Retinal pigment epithelial cell (primary cell): Measurements from ENCODE around the gene TBC1D9B.

Experiments
- DNase-seq: peaks from one replicate; pipeline ENCODE4 v3.0.0-alpha.2; 2010; ENCODE audit warnings: low read depth
- H3K4me3 ChIP-seq: 2 replicates; pipeline ENCODE4 v1.5.1; 2011; ENCODE audit warnings: mild to moderate bottlenecking, low read length, control low read depth, moderate library complexity
- TF ChIP-seq, protein P1 (sequence below): conservative IDR thresholded peaks from 2 replicates; pipeline ENCODE4 v1.5.1; 2011; ENCODE audit warnings: low read depth, low read length, control low read depth, inconsistent platforms

TBC1D9B gene

GRCh38 chr5:179868541-179868940 lies 39.2 kb downstream of the TBC1D9B start:
- TF ChIP-seq, protein P1, sequence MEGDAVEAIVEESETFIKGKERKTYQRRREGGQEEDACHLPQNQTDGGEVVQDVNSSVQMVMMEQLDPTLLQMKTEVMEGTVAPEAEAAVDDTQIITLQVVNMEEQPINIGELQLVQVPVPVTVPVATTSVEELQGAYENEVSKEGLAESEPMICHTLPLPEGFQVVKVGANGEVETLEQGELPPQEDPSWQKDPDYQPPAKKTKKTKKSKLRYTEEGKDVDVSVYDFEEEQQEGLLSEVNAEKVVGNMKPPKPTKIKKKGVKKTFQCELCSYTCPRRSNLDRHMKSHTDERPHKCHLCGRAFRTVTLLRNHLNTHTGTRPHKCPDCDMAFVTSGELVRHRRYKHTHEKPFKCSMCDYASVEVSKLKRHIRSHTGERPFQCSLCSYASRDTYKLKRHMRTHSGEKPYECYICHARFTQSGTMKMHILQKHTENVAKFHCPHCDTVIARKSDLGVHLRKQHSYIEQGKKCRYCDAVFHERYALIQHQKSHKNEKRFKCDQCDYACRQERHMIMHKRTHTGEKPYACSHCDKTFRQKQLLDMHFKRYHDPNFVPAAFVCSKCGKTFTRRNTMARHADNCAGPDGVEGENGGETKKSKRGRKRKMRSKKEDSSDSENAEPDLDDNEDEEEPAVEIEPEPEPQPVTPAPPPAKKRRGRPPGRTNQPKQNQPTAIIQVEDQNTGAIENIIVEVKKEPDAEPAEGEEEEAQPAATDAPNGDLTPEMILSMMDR, result no peak
- no peak overlapping the region for H3K4me3 ChIP-seq
- no peak for DNase-seq

DNA sequence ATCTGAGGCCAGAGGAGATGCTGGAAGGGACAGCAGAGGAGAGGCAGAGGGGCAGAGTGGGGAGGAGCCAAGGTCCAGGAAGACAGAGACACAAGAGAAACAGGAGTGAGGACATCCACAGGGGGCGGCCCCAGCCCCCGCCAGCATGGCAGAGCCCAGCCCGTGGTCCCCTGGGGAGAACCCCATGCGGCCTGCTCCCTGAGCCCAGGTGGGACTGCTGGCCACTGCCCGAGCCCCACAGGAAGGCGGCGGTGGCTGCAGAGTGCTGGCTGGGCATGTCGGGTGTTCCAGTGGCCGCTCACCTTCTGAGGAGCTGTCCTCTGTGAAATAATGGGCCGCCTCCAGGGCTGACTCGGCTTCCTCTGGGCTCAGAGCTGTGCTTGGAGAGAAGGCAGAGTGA lies 40.2 kb downstream of the TBC1D9B start:
- DNase-seq, result no peak
- H3K4me3 ChIP-seq, result no peak overlapping the region
- TF ChIP-seq, protein P1, result no peak

DNA sequence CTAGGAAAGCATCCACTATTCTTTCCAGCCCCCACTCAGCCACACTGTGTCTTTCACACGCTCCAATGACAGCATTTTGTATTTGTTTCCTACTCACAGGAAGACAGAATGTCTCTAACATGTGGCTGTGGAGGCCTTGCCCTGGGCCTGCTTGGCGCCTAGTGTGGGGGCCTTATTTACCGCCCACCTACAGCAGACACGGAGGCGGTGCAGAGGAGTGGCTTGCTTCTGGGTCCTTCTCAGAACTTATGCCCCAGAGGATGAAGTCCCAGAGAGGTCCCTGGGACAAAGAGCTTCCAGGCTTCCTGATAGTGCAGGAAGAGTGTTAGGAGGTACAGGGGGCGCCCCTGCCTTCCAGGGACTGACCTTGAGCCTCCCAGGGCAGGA lies 40.6 kb downstream of the TBC1D9B start:
- TF ChIP-seq, protein P1, result no peak
- DNase-seq, result no peak

DNA sequence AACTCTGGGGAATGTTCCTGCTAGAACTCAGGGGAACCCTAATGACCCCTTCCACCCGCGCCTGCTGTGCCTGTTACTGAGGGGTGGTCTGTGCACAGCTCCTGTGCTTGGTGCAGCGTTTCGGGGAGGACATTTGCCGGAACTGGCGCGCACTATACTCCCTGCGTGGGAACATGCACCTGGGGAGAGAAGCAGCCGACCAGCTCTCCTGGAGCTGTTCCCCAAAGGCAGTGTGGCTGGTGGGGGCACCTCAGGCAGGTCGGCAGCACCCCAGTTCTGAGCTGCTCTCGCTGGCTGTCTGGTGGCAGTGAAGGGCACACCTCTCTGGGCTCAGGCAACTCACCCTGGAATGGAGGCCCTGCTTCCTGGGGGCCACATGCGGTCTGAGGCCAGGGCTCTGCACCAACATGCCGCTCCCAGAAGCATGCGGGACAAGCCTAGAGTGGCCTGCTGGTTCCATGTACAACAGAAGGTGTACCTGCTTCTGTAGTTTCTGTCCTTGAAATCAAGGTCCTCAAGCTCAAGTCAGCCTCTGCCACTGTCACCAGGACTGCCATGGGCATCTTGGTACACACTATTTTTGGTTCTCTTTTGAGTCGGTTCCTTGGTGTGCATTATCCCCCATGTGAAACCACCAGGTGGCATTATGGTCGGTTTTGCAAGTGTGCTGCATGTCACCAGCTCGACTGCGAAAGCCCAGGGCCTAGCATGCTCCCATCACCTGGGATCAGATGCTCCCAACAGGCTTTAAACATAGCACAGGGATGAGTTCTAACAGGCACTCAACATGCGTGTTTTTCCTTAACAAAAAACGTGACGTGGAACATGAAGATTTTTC lies 41.2 kb downstream of the TBC1D9B start:
- no peak for DNase-seq
- no peak overlapping the region for H3K4me3 ChIP-seq

More for the DNA sequence above, 40.6 kb downstream of the TBC1D9B start:
- H3K4me3 ChIP-seq, result no peak overlapping the region

DNA sequence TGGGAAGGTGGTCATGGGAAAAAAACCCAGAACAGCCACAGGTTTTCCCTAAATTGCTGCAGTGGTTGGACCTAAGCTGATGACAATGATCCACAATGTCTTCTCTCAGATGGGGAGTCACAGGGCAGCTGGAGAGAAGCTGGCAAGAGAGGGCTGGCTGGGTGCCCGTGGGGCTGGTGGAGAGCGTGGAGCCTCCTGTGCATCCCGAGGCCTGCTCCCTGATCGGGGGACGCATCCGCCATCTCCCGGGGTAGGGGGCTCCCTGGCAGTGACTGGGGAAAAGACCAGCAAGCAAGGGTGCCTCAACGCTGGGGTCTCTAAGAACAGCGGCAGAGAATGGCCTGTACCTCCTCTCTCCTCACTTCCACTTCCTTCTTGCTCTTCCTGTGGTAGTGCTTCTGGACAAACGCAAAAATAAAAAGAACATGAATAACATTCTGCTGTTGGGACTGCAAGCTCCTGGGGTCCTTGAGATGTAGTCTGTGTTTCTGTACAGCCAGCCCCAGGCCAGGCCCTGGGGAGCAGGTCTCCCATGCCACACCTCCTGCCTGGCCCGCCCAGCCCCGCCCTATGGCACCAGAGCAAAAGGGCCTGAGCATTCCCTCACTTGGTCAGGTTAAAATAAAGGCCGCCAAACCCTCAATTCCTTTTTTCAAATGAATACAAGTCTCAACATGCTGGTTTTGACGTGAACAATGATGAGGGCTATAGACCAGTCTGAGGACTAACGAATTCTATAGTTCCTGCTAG lies 42.0 kb downstream of the TBC1D9B start:
- TF ChIP-seq, protein P1, result no peak
- no peak overlapping the region for H3K4me3 ChIP-seq
- DNase-seq, result no peak

More for the DNA sequence above, 41.2 kb downstream of the TBC1D9B start:
- TF ChIP-seq, protein P1, result no peak

GRCh38 chr5:179864686-179865085 lies 43.0 kb downstream of the TBC1D9B start:
- no peak for DNase-seq
- TF ChIP-seq, protein P1, result no peak
- no peak overlapping the region for H3K4me3 ChIP-seq
